K562 (cell line): ENCODE results near the gene GP1BB. TPM values are rescaled to one million over a fixed set of nuclear protein-coding genes. Genes with fewer than 3 reads are reported as not detected.
A peak's percentile ranks its signal among the peaks of the same experiment; 100 is the strongest.

Source experiments
- CHD4 ChIP-seq: fragments of 200-600 bp; sonication (generic); IDR thresholded peaks from 3 replicates; pipeline ENCODE4 v1.6.1; 2012; ENCODE audit warnings: low read depth, mild to moderate bottlenecking, mixed read lengths, low read length, inconsistent platforms; ENCODE audit not compliant: insufficient read depth, insufficient replicate concordance, poor library complexity, severe bottlenecking
- EP300 ChIP-seq: IDR thresholded peaks from 2 replicates; pipeline ENCODE4 v1.6.1; 2012; ENCODE audit warnings: low read length, improper control_type of control experiment
- FIP1L1 ChIP-seq: fragments of 200-400 bp; formaldehyde crosslinking; IDR thresholded peaks from 2 replicates; pipeline ENCODE4 v1.6.1; 2018; ENCODE audit warnings: mild to moderate bottlenecking, low read depth, low read length; ENCODE audit not compliant: poor library complexity, severe bottlenecking
- NFIX ChIP-seq: fragments of 250-450 bp; sonication (Bioruptor Pico); IDR thresholded peaks from 2 replicates; pipeline ENCODE4 v1.4.0; 2020; ENCODE audit warnings: low read depth, mild to moderate bottlenecking, moderate library complexity
- NFYB ChIP-seq: IDR thresholded peaks from 2 replicates; pipeline ENCODE4 v1.6.1; 2011; ENCODE audit warnings: mild to moderate bottlenecking, moderate library complexity; ENCODE audit not compliant: insufficient read length; ENCODE audit errors: extremely low read depth
- PCBP2 ChIP-seq: fragments of 200-400 bp; formaldehyde crosslinking; IDR thresholded peaks from 2 replicates; pipeline ENCODE4 v1.6.1; 2018; ENCODE audit warnings: low read length, low read depth, mild to moderate bottlenecking, moderate library complexity; ENCODE audit not compliant: poor library complexity, severe bottlenecking
- PHB2 ChIP-seq: fragments of 450-650 bp; IDR thresholded peaks from 2 replicates; pipeline ENCODE4 v1.6.1; 2017; ENCODE audit warnings: low read depth
- PPARD ChIP-seq: fragments of 250-450 bp; sonication (Bioruptor Pico); IDR thresholded peaks from 2 replicates; pipeline ENCODE4 v1.8.0; 2022; ENCODE audit warnings: inconsistent platforms, mild to moderate bottlenecking, moderate library complexity
- SIN3B ChIP-seq: fragments of 450-650 bp; IDR thresholded peaks from 2 replicates; pipeline ENCODE4 v1.6.1; 2017; ENCODE audit warnings: low read depth, mild to moderate bottlenecking, moderate library complexity
- SLC30A9 ChIP-seq: fragments of 250-450 bp; sonication (Bioruptor Pico); IDR thresholded peaks from 2 replicates; pipeline ENCODE4 v1.8.0; 2022; ENCODE audit warnings: mild to moderate bottlenecking, moderate library complexity
- ZNF134 ChIP-seq: fragments of 250-450 bp; sonication (Bioruptor Pico); conservative IDR thresholded peaks from 2 replicates; pipeline ENCODE4 v1.4.0; 2020
- ZNF224 ChIP-seq: sonication (generic); formaldehyde crosslinking; IDR thresholded peaks from 2 replicates; pipeline ENCODE4 v1.8.0; 2022; ENCODE audit warnings: mild to moderate bottlenecking, missing genetic modification reagents
- ZNF3 ChIP-seq: fragments of 250-450 bp; sonication (Bioruptor Pico); IDR thresholded peaks from 2 replicates; pipeline ENCODE4 v1.5.0; 2021; ENCODE audit warnings: mild to moderate bottlenecking, moderate library complexity
- ZNF311 ChIP-seq: fragments of 250-450 bp; sonication (Bioruptor Pico); IDR thresholded peaks from 2 replicates; pipeline ENCODE4 v1.4.0; 2020; ENCODE audit warnings: mild to moderate bottlenecking, moderate library complexity
- ZNF324 ChIP-seq: fragments of 250-450 bp; sonication (Bioruptor Pico); IDR thresholded peaks from 2 replicates; pipeline ENCODE4 v1.4.0; 2020; ENCODE audit warnings: mild to moderate bottlenecking
- polyA plus RNA-seq, 8 experiments: library from polyadenylated mRNA; depleted of rRNA in 4 of 8; stranded (reverse) in 5 of 8; unstranded in 3 of 8; fragments of >200 nt; fragmentation: Nextera tagmentation in 2 of 8; fragmentation: Illumina TruSeq in 1 of 8; extraction: Ambion mirVana in 2 of 8; extraction: Trizol in 1 of 8; gene quantifications; 2 replicates each; pipeline versions ENCODE4 v1.2.1 to v1.2.3, GENCODE V29; 2011 to 2014; ENCODE audit warnings: inconsistent platforms in 1 of 8, missing spikeins in 1 of 8
- total RNA-seq, 7 experiments: library from RNA; depleted of rRNA in 6 of 7; stranded (reverse); fragments of >200 nt in 6 of 7; fragmentation: Illumina TruSeq in 2 of 7; extraction: Trizol in 2 of 7; gene quantifications; 2 replicates each; pipeline versions ENCODE4 v1.2.1 to v1.2.3, GENCODE V29; 2011 to 2021; ENCODE audit warnings: low replicate concordance in 1 of 7
- TF ChIP-seq, protein P1 (sequence below): sonication (generic); formaldehyde crosslinking; IDR thresholded peaks from 2 replicates; pipeline ENCODE4 v1.8.1; 2023; ENCODE audit warnings: mild to moderate bottlenecking, missing genetic modification reagents
- TF ChIP-seq, protein P2 (sequence below): sonication (generic); formaldehyde crosslinking; IDR thresholded peaks from 2 replicates; pipeline ENCODE4 v1.8.0; 2022; ENCODE audit warnings: missing genetic modification reagents, mild to moderate bottlenecking, moderate library complexity, borderline replicate concordance
- TF ChIP-seq, protein P3 (sequence below): sonication (generic); formaldehyde crosslinking; IDR thresholded peaks from 2 replicates; pipeline ENCODE4 v1.8.0; 2022; ENCODE audit warnings: missing genetic modification reagents, mild to moderate bottlenecking, borderline replicate concordance
- TF ChIP-seq, protein P4 (sequence below): fragments of 450-650 bp; IDR thresholded peaks from 2 replicates; pipeline ENCODE4 v1.6.1; 2016; ENCODE audit warnings: mild to moderate bottlenecking
- TF ChIP-seq, protein P5 (sequence below): fragments of 450-650 bp; formaldehyde crosslinking; IDR thresholded peaks from 2 replicates; pipeline ENCODE4 v1.4.0; 2020; ENCODE audit warnings: mild to moderate bottlenecking, moderate library complexity
- TF ChIP-seq, protein P6 (sequence below): fragments of 250-450 bp; sonication (Bioruptor Pico); IDR thresholded peaks from 2 replicates; pipeline ENCODE4 v1.5.0; 2021

GP1BB gene
- total and polyA plus RNA-seq, 9 of the 15 experiments (the other 6 are each of a cell fraction or from before 2014, with no cell fraction given): 0.69 to 162 (median 2.8) TPM

DNA sequence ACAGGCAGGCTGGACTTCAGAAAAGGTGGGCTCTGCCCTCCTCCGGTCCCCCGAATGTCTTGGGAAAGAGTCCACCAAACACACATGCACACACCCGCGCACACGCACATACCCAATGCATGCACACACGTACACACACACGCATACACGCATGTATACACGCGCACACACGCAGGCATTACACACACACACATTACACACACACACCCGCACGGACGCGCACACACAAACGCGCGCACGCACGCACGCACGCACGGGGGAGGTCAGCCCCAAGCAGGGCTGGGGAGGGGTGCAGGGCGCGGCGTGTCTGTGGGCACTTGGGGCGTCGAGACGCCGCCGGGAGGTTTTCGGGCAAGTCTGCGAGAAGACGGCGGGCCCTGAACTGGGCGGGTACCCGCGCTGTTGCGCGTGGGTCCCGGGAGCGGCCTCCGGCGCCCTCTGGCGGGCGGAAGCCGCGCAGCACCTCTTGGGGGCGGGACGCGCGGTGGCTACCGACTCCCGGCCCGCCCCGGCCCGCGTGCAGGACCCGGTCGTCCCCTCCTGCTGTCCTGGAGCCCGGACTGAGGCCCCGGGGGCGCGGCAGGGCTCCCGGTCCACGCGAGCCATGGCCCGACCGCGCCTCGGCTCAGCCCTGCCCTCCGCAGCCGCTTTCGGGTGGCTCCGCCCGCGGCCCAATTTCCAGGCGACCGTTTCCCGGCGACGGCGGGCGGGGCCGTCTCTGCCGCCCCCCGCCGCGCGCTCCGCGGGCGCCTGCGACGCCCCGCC is 5.5 kb upstream of the GP1BB start (continued):
- TF ChIP-seq, protein P1, sequence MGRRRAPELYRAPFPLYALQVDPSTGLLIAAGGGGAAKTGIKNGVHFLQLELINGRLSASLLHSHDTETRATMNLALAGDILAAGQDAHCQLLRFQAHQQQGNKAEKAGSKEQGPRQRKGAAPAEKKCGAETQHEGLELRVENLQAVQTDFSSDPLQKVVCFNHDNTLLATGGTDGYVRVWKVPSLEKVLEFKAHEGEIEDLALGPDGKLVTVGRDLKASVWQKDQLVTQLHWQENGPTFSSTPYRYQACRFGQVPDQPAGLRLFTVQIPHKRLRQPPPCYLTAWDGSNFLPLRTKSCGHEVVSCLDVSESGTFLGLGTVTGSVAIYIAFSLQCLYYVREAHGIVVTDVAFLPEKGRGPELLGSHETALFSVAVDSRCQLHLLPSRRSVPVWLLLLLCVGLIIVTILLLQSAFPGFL (CRISPR knock-in tag): no peak
- TF ChIP-seq ZNF324 (CRISPR knock-in tag) (no peak), NFIX (CRISPR knock-in tag) (no peak), ZNF134 (CRISPR knock-in tag) (no peak), EP300 (peak; percentile 47; the same call in 1 of the 2 replicates), NFYB (no peak), FIP1L1 (no peak), PPARD (no peak), PCBP2 (no peak), CHD4 (peak; percentile 82), SLC30A9 (CRISPR knock-in tag) (no peak), SIN3B (no peak), ZNF311 (no peak), ZNF224 (no peak), ZNF3 (CRISPR knock-in tag) (no peak), PHB2 (peak; percentile 69; the same call in 1 of the 2 replicates)
- TF ChIP-seq, protein P2, sequence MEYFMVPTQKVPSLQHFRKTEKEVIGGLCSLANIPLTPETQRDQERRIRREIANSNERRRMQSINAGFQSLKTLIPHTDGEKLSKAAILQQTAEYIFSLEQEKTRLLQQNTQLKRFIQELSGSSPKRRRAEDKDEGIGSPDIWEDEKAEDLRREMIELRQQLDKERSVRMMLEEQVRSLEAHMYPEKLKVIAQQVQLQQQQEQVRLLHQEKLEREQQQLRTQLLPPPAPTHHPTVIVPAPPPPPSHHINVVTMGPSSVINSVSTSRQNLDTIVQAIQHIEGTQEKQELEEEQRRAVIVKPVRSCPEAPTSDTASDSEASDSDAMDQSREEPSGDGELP (CRISPR knock-in tag): no peak
- TF ChIP-seq, protein P3, sequence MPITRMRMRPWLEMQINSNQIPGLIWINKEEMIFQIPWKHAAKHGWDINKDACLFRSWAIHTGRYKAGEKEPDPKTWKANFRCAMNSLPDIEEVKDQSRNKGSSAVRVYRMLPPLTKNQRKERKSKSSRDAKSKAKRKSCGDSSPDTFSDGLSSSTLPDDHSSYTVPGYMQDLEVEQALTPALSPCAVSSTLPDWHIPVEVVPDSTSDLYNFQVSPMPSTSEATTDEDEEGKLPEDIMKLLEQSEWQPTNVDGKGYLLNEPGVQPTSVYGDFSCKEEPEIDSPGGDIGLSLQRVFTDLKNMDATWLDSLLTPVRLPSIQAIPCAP (CRISPR knock-in tag): no peak
- TF ChIP-seq, protein P4, sequence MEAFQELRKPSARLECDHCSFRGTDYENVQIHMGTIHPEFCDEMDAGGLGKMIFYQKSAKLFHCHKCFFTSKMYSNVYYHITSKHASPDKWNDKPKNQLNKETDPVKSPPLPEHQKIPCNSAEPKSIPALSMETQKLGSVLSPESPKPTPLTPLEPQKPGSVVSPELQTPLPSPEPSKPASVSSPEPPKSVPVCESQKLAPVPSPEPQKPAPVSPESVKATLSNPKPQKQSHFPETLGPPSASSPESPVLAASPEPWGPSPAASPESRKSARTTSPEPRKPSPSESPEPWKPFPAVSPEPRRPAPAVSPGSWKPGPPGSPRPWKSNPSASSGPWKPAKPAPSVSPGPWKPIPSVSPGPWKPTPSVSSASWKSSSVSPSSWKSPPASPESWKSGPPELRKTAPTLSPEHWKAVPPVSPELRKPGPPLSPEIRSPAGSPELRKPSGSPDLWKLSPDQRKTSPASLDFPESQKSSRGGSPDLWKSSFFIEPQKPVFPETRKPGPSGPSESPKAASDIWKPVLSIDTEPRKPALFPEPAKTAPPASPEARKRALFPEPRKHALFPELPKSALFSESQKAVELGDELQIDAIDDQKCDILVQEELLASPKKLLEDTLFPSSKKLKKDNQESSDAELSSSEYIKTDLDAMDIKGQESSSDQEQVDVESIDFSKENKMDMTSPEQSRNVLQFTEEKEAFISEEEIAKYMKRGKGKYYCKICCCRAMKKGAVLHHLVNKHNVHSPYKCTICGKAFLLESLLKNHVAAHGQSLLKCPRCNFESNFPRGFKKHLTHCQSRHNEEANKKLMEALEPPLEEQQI: no peak
- TF ChIP-seq, protein P5, sequence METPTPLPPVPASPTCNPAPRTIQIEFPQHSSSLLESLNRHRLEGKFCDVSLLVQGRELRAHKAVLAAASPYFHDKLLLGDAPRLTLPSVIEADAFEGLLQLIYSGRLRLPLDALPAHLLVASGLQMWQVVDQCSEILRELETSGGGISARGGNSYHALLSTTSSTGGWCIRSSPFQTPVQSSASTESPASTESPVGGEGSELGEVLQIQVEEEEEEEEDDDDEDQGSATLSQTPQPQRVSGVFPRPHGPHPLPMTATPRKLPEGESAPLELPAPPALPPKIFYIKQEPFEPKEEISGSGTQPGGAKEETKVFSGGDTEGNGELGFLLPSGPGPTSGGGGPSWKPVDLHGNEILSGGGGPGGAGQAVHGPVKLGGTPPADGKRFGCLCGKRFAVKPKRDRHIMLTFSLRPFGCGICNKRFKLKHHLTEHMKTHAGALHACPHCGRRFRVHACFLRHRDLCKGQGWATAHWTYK (CRISPR knock-in tag): no peak
- TF ChIP-seq, protein P6, sequence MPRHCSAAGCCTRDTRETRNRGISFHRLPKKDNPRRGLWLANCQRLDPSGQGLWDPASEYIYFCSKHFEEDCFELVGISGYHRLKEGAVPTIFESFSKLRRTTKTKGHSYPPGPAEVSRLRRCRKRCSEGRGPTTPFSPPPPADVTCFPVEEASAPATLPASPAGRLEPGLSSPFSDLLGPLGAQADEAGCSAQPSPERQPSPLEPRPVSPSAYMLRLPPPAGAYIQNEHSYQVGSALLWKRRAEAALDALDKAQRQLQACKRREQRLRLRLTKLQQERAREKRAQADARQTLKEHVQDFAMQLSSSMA (CRISPR knock-in tag): no peak
